PFSK-1 (cell line): ENCODE results near the gene ARHGAP30.

Experiments
- FOXP2 ChIP-seq: optimal IDR thresholded peaks from 2 replicates; pipeline ENCODE3; 2011; ENCODE audit warnings: borderline replicate concordance, control low read depth, inconsistent platforms; ENCODE audit not compliant: insufficient read depth; ENCODE audit errors: extremely low read length, extremely low read depth
- POLR2AphosphoS5 ChIP-seq: IDR thresholded peaks from 2 replicates; pipeline ENCODE4 v1.6.1; 2012; ENCODE audit warnings: low read depth, mild to moderate bottlenecking, control low read depth, low read length, moderate library complexity
- REST ChIP-seq, 2 experiments: IDR thresholded peaks; 2 replicates each; pipeline versions ENCODE4 v1.6.1 to v1.8.0; 2011 to 2012; ENCODE audit warnings: low read depth in 2 of 2, low read length in 2 of 2, control low read depth in 1 of 2, inconsistent platforms in 1 of 2, mild to moderate bottlenecking in 1 of 2, moderate library complexity in 1 of 2; ENCODE audit not compliant: insufficient read depth in 1 of 2
- SIN3A ChIP-seq: IDR thresholded peaks from 2 replicates; pipeline ENCODE4 v1.6.1; 2012; ENCODE audit warnings: mild to moderate bottlenecking, low read length, moderate library complexity, borderline replicate concordance; ENCODE audit not compliant: insufficient read depth
- TAF1 ChIP-seq: IDR thresholded peaks from 2 replicates; pipeline ENCODE4 v1.6.1; 2012; ENCODE audit warnings: low read length, control low read depth, borderline replicate concordance; ENCODE audit not compliant: insufficient read depth

The ARHGAP30 gene

GRCh38 chr1:161061419-161061818 is 8.3 kb downstream of the ARHGAP30 start:
- TF ChIP-seq POLR2AphosphoS5 (no peak), TAF1 (no peak), REST (IDR thresholded peaks at IDR 0.05; ENCODE audit: insufficient read depth in 1 of 2, low read depth in 2 of 2, low read length in 2 of 2) (no peak), SIN3A (no peak)

- TF ChIP-seq TAF1: no peak
- TF ChIP-seq FOXP2: no peak
- no peak for TF ChIP-seq SIN3A
- no peak for TF ChIP-seq REST (IDR thresholded peaks at IDR 0.05; ENCODE audit: insufficient read depth in 1 of 2, low read depth in 2 of 2, low read length in 2 of 2)
- TF ChIP-seq POLR2AphosphoS5: no peak
These were observed 10.4 kb downstream of the ARHGAP30 start for GRCh38 chr1:161059293-161059692.

DNA sequence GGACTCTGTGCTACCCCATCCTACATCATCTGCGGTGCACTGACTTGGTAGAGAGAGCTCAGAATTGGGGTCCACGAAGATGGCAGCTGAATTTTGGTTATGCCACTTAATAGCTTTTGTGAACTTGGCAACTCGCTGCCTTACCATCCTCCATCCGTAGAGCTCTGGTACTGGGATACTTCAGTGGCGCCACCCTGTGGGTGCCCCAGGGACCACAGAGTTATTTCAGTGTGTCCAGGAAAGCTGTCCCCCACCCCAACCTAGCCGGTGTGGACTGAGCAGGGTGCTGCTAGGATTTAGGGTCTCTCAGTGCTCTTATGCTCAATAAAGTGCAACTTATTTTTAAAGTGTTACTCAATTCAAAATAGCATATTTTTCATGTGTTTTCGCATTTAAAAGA is 14.9 kb downstream of the ARHGAP30 start:
- no peak for TF ChIP-seq REST (IDR thresholded peaks at IDR 0.05; ENCODE audit: insufficient read depth in 1 of 2, low read depth in 2 of 2, low read length in 2 of 2)
- no peak for TF ChIP-seq POLR2AphosphoS5
- TF ChIP-seq FOXP2: no peak
- no peak for TF ChIP-seq SIN3A
- no peak for TF ChIP-seq TAF1

- TF ChIP-seq REST (IDR thresholded peaks at IDR 0.05; ENCODE audit: insufficient read depth in 1 of 2, low read depth in 2 of 2, low read length in 2 of 2) (no peak), POLR2AphosphoS5 (no peak), SIN3A (no peak), TAF1 (no peak), FOXP2 (no peak)
These were observed 15.5 kb downstream of the ARHGAP30 start for GRCh38 chr1:161054232-161054631.

DNA sequence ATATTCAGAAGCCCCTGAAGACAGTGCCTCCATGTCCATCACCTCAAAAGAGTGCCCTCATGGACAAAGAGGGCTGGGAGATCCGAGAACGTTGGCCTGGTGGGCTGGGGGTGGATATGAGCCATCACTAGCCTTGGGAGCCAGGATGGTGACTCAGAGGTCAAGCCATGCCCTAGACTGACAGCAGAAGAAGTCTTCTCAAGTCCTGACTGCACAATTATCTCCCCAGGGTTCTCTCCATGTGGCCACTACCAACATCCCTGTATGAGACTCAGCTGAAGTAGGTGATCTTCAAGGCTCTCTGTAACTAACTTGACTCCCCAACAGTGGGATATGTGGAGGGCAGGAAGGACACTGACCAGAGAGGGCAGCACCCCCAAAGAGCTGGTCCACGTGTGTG is 16.8 kb downstream of the ARHGAP30 start:
- no peak for TF ChIP-seq TAF1
- TF ChIP-seq REST (IDR thresholded peaks at IDR 0.05; ENCODE audit: insufficient read depth in 1 of 2, low read depth in 2 of 2, low read length in 2 of 2): no peak
- no peak for TF ChIP-seq FOXP2
- no peak for TF ChIP-seq POLR2AphosphoS5
